ENCODE data around the gene SLC25A23. TPM values are rescaled to one million over a fixed set of nuclear protein-coding genes. Genes with fewer than 3 reads are reported as not detected.
"Not testable (repeated sequence)": the region's sequence is repeated elsewhere in the genome, so short reads cannot be mapped to it uniquely, and the experiment has no call there.

Gene SLC25A23
- polyA plus RNA-seq, 1 donor: 27.9 TPM

DNA sequence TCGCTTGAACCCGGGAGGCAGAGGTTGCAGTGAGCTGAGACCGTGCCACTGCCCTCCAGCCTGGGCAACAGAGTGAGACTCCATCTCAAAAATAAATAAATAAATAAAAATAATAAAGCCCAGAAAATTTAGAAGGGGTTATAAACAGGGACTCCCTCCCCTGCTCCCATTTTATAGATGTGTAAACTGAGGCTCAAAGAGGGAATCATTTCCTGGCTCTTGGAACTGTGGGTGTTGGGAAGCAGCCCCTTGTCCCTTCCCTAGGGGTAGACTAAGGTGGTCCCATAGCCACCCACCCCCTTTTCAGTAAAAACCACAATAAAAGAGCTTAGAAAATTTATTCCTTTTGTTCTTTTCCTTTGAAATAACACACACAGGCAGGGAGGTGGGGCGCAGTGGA, 19.8 kb downstream of the SLC25A23 start:
- Histone ChIP-seq H3K9me3 (ENCODE audit: control insufficient read depth, low read depth, low read length) (no peaks in the 10 kb centered on the region), H3K4me3 (ENCODE audit: low read length) (no peak overlapping the region), H3K36me3 (ENCODE audit: control insufficient read depth, insufficient read depth, low read length) (no peaks in the 10 kb centered on the region), H3K4me1 (ENCODE audit: control insufficient read depth, insufficient read depth, low read length) (no peaks in the 10 kb centered on the region), H3K27ac (ENCODE audit: low read length) (no peak overlapping the region), H3K27me3 (ENCODE audit: control insufficient read depth, insufficient read depth, low read length) (no peaks in the 10 kb centered on the region)
- no peak for DNase-seq
- WGBS (ENCODE audit: insufficient coverage, low lambda C conversion rate): no CpG with 5 or more reads among the region's 4 CpGs

DNA sequence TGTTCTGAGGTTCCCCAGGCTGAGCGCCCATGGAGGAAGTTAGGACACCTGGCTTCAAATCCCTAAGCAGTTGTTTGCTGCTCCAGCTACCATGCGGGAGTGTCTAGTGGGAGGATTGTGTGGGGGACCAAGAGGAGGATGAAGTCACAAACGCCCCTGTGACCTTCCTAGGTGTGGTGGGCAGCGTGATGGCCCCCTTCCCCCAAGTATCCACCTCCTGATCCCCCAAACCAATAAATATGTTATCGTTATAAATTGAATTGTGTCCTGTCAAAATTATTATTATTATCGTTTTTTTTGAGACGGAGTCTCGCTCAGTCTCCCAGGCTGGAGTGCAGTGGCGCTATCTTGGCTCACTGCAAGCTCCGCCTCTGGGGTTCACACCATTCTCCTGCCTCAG, 25.9 kb downstream of the SLC25A23 start, which contains the start of gene SLC25A41:
SLC25A41 (minus strand) TSS at position 101 of the 400 bp plus-strand sequence; CDS start at position 31, 70 bp downstream.
- no peaks in the 10 kb centered on the region for H3K9me3 ChIP-seq (ENCODE audit: control insufficient read depth, low read depth, low read length)
- no peaks in the 10 kb centered on the region for H3K4me1 ChIP-seq (ENCODE audit: control insufficient read depth, insufficient read depth, low read length)
- WGBS (ENCODE audit: insufficient coverage, low lambda C conversion rate): no CpG with 5 or more reads among the region's 10 CpGs
- no peaks in the 10 kb centered on the region for H3K36me3 ChIP-seq (ENCODE audit: control insufficient read depth, insufficient read depth, low read length)
- DNase-seq: no peak
- no peak within 1 kb of the TSS for H3K27ac ChIP-seq (ENCODE audit: low read length)
- H3K27me3 ChIP-seq (ENCODE audit: control insufficient read depth, insufficient read depth, low read length): peaks cover 7% of the 10 kb centered on the region
- H3K4me3 ChIP-seq (ENCODE audit: low read length): no peak within 1 kb of the TSS

DNA sequence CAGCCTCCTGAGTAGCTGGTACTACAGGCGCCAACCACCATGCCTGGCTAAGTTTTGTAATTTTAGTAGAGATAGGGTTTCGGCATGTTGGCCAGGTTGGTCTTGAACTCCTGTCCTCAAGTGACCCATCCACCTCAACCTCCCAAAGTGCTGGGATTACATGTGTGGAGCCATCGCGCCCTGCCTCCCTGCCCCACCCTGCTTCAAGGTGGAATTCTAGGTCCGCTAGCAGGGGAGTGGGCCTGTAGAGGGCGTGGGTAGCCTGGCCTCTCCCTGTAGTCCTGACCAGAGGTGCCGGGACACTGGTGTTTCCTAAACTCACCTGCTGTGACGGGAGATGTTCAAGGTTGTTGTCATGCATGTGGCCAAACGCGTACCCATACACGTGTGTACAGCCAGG, 26.4 kb downstream of the SLC25A23 start:
- Histone ChIP-seq H3K27ac (ENCODE audit: low read length) (no peak overlapping the region), H3K9me3 (ENCODE audit: control insufficient read depth, low read depth, low read length) (no peaks in the 10 kb centered on the region), H3K27me3 (ENCODE audit: control insufficient read depth, insufficient read depth, low read length) (peaks cover 7% of the 10 kb centered on the region), H3K4me1 (ENCODE audit: control insufficient read depth, insufficient read depth, low read length) (no peaks in the 10 kb centered on the region), H3K4me3 (ENCODE audit: low read length) (no peak overlapping the region), H3K36me3 (ENCODE audit: control insufficient read depth, insufficient read depth, low read length) (no peaks in the 10 kb centered on the region)
- DNase-seq: no peak
- WGBS (ENCODE audit: insufficient coverage, low lambda C conversion rate): no CpG with 5 or more reads among the region's 11 CpGs

DNA sequence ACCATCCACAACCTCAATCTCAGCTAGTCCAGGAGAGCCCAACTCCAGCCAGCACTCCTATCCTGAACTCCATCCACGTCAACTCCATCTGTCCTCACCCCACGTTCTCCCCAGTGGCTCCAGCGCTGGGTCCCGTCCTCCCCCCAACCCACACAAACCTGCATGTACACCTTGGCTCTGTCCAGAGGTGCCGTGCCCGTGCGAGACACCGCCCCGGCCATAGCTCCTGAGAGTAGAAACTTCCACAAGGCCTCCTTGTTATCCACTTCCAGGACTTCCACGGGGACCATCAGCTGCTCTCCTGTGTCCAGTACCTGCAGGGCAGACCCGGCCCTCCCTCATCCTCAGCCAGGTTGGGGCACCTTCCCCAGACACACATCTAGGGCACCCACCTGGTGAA, 27.7 kb downstream of the SLC25A23 start:
- no peak overlapping the region for H3K27ac ChIP-seq (ENCODE audit: low read length)
- no peaks in the 10 kb centered on the region for H3K36me3 ChIP-seq (ENCODE audit: control insufficient read depth, insufficient read depth, low read length)
- no peak for DNase-seq
- WGBS (ENCODE audit: insufficient coverage, low lambda C conversion rate): no CpG with 5 or more reads among the region's 11 CpGs
- peaks cover 7% of the 10 kb centered on the region for H3K27me3 ChIP-seq (ENCODE audit: control insufficient read depth, insufficient read depth, low read length)
- H3K4me1 ChIP-seq (ENCODE audit: control insufficient read depth, insufficient read depth, low read length): no peaks in the 10 kb centered on the region
- no peak overlapping the region for H3K4me3 ChIP-seq (ENCODE audit: low read length)
- no peaks in the 10 kb centered on the region for H3K9me3 ChIP-seq (ENCODE audit: control insufficient read depth, low read depth, low read length)

DNA sequence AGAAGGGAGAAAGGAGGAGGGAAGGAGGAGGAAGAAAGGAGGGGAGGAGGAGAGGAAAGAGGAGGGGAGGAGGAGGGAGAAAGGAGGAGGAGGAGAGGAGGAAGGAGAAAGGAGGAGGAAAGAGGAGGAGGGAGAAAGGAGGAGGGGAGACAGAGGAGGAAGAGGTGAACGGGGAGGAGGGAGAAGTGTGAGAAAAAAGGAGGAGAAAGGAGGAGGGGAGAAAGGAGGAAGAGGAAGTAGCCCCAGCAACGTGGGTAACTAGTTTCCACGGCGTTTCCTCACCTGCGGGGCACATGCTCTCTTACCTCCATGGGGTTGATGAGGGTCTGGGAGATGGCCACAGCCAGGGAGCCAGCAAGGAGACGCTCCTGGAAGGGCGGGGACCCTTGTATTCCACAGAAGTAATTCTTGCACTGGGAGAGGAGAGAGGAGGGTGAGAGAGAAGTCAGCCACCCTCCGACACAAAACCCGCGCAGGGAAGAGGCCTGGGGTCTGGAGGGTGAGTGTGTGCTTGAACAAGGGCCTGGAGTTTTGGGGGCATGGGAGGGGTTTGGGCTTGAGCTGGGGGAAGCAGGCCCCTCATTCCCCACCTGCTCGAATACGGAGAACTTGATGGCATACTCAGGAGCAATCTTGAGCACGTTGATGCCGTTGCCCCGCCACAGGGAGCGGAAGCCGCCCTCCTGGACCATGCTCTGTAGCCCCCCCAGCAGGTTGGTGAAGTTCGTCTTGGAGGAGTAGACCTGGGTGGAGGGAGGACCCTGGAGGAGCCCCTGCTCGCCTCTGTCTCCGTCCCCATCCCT, 30.0 kb downstream of the SLC25A23 start:
- Histone ChIP-seq H3K4me1 (ENCODE audit: control insufficient read depth, insufficient read depth, low read length) (peaks cover 4% of the 10 kb centered on the region), H3K9me3 (ENCODE audit: control insufficient read depth, low read depth, low read length) (peaks cover 8% of the 10 kb centered on the region), H3K27ac (ENCODE audit: low read length) (no peak overlapping the region), H3K36me3 (ENCODE audit: control insufficient read depth, insufficient read depth, low read length) (no peaks in the 10 kb centered on the region), H3K4me3 (ENCODE audit: low read length) (no peak overlapping the region), H3K27me3 (ENCODE audit: control insufficient read depth, insufficient read depth, low read length) (peaks cover 7% of the 10 kb centered on the region)
- DNase-seq: no peak
- 33% methylated on average over 3 of the region's 20 CpGs for WGBS (ENCODE audit: insufficient coverage, low lambda C conversion rate)

DNA sequence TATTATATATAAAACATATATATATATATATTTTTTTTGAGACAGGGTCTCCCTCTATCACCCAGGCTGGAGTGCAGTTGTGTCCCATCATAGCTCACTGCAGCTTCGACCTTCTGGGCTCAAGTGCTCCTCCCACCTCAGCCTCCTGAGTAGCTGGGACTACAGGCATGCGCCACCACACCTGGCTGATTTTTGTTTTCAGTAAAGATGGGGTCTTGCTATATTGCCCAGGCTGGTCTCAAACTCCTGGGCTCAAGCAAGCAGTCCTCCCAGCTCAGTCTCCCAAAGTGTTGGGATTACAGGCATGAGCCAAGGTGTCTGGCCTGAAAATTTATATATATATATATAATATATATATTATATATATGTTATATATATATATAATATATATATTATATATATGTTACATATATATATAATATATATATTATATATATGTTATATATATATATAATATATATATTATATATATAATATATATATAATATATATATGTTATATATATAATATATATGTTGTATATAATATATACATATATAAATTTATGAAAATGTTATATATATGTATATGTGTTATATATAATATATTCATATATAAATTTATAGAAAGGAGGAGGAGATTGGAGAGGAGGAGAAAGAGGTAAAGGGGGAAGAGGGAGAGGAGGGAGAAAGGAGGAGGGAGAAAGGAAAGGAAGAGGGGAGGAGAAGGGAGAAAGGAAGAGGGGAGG, 30.7 kb downstream of the SLC25A23 start:
- DNase-seq; H3K9me3 ChIP-seq (ENCODE audit: control insufficient read depth, low read depth, low read length); H3K36me3 ChIP-seq (ENCODE audit: control insufficient read depth, insufficient read depth, low read length); H3K4me3 ChIP-seq (ENCODE audit: low read length); H3K27ac ChIP-seq (ENCODE audit: low read length); H3K4me1 ChIP-seq (ENCODE audit: control insufficient read depth, insufficient read depth, low read length); H3K27me3 ChIP-seq (ENCODE audit: control insufficient read depth, insufficient read depth, low read length): not testable (repeated sequence)
- WGBS (ENCODE audit: insufficient coverage, low lambda C conversion rate): no CpG with 5 or more reads among the region's 2 CpGs

DNA sequence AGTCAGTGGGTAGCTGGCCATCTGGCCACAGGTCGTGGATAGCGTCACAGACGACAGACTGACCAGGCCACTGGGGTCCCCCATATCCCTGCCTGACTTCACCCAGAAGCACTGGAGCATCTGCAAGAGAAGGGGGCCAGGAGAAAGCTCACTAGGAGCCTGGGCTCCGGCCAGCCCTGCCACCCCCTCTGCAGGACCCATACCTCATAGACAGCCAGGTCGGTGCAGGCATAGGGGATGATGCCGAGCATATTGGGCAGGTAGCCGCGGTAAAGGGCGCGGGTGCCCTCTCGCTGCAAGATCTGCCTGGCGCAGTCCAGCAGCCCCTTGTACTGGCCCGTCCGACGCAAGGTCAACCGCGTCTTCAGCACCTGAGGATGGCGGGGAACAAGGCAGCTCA, 32.5 kb downstream of the SLC25A23 start:
- Histone ChIP-seq H3K9me3 (ENCODE audit: control insufficient read depth, low read depth, low read length) (peaks cover 8% of the 10 kb centered on the region), H3K4me3 (ENCODE audit: low read length) (no peak overlapping the region), H3K27ac (ENCODE audit: low read length) (no peak overlapping the region), H3K36me3 (ENCODE audit: control insufficient read depth, insufficient read depth, low read length) (peaks cover 5% of the 10 kb centered on the region), H3K4me1 (ENCODE audit: control insufficient read depth, insufficient read depth, low read length) (peaks cover 12% of the 10 kb centered on the region), H3K27me3 (ENCODE audit: control insufficient read depth, insufficient read depth, low read length) (peaks cover 7% of the 10 kb centered on the region)
- no CpG with 5 or more reads among the region's 18 CpGs for WGBS (ENCODE audit: insufficient coverage, low lambda C conversion rate)
- no peak for DNase-seq

DNA sequence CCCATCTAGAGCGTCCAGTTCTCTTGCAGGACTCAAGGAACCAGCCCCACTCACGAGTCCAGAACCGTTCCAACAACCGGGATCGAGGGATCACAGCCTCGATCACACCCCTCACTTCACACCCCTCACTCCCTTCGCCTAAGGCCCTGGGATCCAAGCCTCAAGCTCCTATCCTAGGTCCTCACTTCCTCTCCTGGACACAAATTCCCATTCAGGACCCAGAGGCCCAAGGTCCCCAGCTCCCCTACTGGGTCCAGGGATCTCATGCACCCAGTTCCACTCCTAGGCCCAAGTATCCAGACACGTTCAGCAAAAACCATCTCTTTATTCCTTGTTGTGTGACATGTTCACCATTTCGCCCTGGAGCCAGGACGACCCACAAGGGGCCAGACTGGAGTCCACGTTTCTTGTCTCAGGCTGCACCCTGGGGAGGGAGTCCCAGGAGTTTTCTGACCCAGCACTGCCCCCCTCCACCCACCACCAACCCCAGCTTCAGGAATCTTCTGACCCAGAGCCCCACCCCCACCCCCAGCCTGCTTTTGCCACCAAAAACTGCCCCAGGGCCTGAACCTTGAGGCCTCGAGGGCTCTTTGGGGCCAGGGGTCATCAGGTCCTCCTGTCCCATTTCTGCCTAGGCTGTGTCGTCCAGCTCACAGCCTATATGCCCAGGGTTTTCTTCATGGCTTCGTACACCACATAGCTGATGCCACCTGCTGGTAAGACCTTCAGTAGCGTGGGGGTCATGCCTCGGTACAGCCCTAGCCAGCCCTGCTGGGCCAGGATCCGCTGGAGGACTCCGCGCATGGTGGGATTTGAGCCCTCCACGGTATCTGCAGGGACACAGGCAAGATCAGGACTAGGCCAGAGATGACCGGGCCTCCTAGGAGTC, 33.6 kb downstream of the SLC25A23 start:
- peak overlapping the region; percentile 55 for H3K27ac ChIP-seq (ENCODE audit: low read length)
- H3K36me3 ChIP-seq (ENCODE audit: control insufficient read depth, insufficient read depth, low read length): peaks cover 16% of the 10 kb centered on the region
- no CpG with 5 or more reads among the region's 21 CpGs for WGBS (ENCODE audit: insufficient coverage, low lambda C conversion rate)
- H3K27me3 ChIP-seq (ENCODE audit: control insufficient read depth, insufficient read depth, low read length): peaks cover 7% of the 10 kb centered on the region
- peaks cover 12% of the 10 kb centered on the region for H3K4me1 ChIP-seq (ENCODE audit: control insufficient read depth, insufficient read depth, low read length)
- H3K9me3 ChIP-seq (ENCODE audit: control insufficient read depth, low read depth, low read length): peaks cover 8% of the 10 kb centered on the region
- DNase-seq: no peak
- peak overlapping the region; percentile 7 for H3K4me3 ChIP-seq (ENCODE audit: low read length)

DNA sequence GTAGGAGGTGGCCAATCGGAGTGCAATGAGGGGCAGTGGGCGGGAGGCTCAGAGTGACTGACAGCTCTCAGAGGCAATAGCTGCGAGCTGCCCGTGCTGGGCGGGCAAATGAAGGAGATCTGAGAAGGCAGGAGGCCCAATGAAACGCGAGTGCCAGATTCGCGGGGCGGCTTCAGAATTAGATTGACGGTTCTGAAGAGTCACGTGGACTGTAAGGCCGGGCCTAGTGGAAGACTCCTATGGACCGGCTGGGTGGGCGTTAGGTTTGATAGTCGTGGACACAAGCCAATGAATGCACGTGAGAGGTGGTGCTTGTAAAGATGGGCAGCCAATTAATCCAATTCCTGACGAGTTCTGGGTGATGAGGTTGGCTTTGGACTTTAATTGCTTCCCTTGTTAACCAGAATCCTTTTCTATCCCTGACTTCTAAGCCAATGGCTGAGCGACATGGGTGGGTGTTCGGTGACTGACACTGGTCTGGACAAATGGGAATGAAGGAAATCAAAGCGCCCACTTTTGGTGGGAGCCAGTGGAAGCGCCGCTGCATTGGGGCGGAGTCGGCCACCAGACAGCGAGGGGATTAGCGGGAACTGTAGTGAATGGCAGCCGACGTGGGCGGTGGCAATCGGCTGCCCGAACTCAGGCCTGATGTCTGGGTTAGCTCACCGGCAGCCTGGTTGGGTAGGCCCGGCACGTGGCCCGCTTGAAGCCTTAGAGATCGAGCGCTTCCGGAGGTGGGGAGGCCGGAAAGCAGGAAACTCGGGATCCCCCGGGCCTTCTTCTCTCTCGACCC, 34.5 kb downstream of the SLC25A23 start:
- peak overlapping the region; percentile 7 for H3K4me3 ChIP-seq (ENCODE audit: low read length)
- H3K36me3 ChIP-seq (ENCODE audit: control insufficient read depth, insufficient read depth, low read length): peaks cover 24% of the 10 kb centered on the region
- peaks cover 12% of the 10 kb centered on the region for H3K4me1 ChIP-seq (ENCODE audit: control insufficient read depth, insufficient read depth, low read length)
- peak; percentile 100 for DNase-seq
- H3K9me3 ChIP-seq (ENCODE audit: control insufficient read depth, low read depth, low read length): peaks cover 8% of the 10 kb centered on the region
- H3K27me3 ChIP-seq (ENCODE audit: control insufficient read depth, insufficient read depth, low read length): peaks cover 7% of the 10 kb centered on the region
- peak overlapping the region; percentile 55 for H3K27ac ChIP-seq (ENCODE audit: low read length)
- WGBS (ENCODE audit: insufficient coverage, low lambda C conversion rate): no CpG with 5 or more reads among the region's 43 CpGs

All from large intestine (tissue), 3 donors.